ENCODE data around the gene SPTBN1.

The SPTBN1 gene

DNA sequence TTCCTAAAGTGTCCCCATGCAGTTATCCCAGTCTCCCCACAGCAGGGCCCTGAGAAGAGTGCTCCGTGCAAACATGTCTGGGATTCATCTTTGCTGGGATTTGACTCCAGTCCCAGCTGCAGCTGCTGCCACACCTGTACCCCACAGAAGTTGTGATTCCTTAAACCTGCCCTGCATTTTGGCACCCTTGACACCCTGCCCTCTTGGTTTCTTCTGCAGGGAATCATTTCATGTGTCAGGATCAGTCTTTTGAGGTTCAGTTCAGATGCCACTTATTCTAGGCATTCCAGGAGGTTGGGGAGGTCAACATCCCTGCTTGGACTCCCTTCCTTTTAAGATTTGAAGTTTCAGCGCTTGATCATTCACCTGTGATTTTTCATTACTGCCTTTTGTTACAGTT, 108.3 kb downstream of the SPTBN1 start:
- peaks cover 78% of the 10 kb centered on the region for H4K20me1 ChIP-seq (ENCODE audit: insufficient read depth, low read length, poor library complexity, severe bottlenecking)
- H3K79me2 ChIP-seq (ENCODE audit: insufficient read depth, low read length) = peaks cover 100% of the 10 kb centered on the region
- H3K4me2 ChIP-seq (ENCODE audit: low read depth, low read length, poor library complexity, severe bottlenecking) = peak overlapping the region; percentile 97

GRCh38 chr2:54565551-54565950, 109.4 kb downstream of the SPTBN1 start:
- H3K4me3 ChIP-seq (ENCODE audit: low read length, poor library complexity, severe bottlenecking) = peak overlapping the region; percentile 99
- H3K4me2 ChIP-seq (ENCODE audit: low read depth, low read length, poor library complexity, severe bottlenecking) = peak overlapping the region; percentile 97
- no peak overlapping the region for H2AFZ ChIP-seq (ENCODE audit: low read length)
- peak overlapping the region; percentile 71 for H3K9ac ChIP-seq (ENCODE audit: low read depth, low read length, poor library complexity, severe bottlenecking)
- peaks cover 19% of the 10 kb centered on the region for H3F3A ChIP-seq (ENCODE audit: low read depth)
- no peaks in the 10 kb centered on the region for H3K9me3 ChIP-seq (ENCODE audit: insufficient read depth, low read depth, low read length)
- H3K36me3 ChIP-seq (ENCODE audit: insufficient read depth, low read length) = peaks cover 10% of the 10 kb centered on the region; the same call in 1 of the 2 replicates
- peaks cover 100% of the 10 kb centered on the region for H3K79me2 ChIP-seq (ENCODE audit: insufficient read depth, low read length)
- no peaks in the 10 kb centered on the region for H3K27me3 ChIP-seq (ENCODE audit: insufficient read depth, low read length, poor library complexity, severe bottlenecking)
- peaks cover 81% of the 10 kb centered on the region for H4K20me1 ChIP-seq (ENCODE audit: insufficient read depth, low read length, poor library complexity, severe bottlenecking)
- no peaks in the 10 kb centered on the region for H3K9me2 ChIP-seq (replicated peaks; ENCODE audit: low read depth, low read length)
- H3K4me1 ChIP-seq (ENCODE audit: insufficient read depth, low read length, poor library complexity, severe bottlenecking) = peaks cover 79% of the 10 kb centered on the region
- TF ChIP-seq, protein P1, sequence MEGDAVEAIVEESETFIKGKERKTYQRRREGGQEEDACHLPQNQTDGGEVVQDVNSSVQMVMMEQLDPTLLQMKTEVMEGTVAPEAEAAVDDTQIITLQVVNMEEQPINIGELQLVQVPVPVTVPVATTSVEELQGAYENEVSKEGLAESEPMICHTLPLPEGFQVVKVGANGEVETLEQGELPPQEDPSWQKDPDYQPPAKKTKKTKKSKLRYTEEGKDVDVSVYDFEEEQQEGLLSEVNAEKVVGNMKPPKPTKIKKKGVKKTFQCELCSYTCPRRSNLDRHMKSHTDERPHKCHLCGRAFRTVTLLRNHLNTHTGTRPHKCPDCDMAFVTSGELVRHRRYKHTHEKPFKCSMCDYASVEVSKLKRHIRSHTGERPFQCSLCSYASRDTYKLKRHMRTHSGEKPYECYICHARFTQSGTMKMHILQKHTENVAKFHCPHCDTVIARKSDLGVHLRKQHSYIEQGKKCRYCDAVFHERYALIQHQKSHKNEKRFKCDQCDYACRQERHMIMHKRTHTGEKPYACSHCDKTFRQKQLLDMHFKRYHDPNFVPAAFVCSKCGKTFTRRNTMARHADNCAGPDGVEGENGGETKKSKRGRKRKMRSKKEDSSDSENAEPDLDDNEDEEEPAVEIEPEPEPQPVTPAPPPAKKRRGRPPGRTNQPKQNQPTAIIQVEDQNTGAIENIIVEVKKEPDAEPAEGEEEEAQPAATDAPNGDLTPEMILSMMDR (conservative IDR thresholded peaks at IDR 0.05; ENCODE audit: low read length) = no peak

More for the DNA sequence above, 108.3 kb downstream of the SPTBN1 start:
- Histone ChIP-seq H3F3A (ENCODE audit: low read depth) (peaks cover 9% of the 10 kb centered on the region; the same call in 1 of the 2 replicates), H3K27me3 (ENCODE audit: insufficient read depth, low read length, poor library complexity, severe bottlenecking) (no peaks in the 10 kb centered on the region), H3K4me1 (ENCODE audit: insufficient read depth, low read length, poor library complexity, severe bottlenecking) (peaks cover 69% of the 10 kb centered on the region), H3K4me3 (ENCODE audit: low read length, poor library complexity, severe bottlenecking) (peak overlapping the region; percentile 99), H3K36me3 (ENCODE audit: insufficient read depth, low read length) (peaks cover 10% of the 10 kb centered on the region; the same call in 1 of the 2 replicates), H3K9ac (ENCODE audit: low read depth, low read length, poor library complexity, severe bottlenecking) (peak overlapping the region; percentile 71), H3K9me2 (replicated peaks; ENCODE audit: low read depth, low read length) (no peaks in the 10 kb centered on the region), H2AFZ (ENCODE audit: low read length) (no peak overlapping the region), H3K9me3 (ENCODE audit: insufficient read depth, low read depth, low read length) (no peaks in the 10 kb centered on the region)
- TF ChIP-seq, protein P1 (conservative IDR thresholded peaks at IDR 0.05; ENCODE audit: low read length) = no peak
- TF ChIP-seq EZH2phosphoT487 (IDR thresholded peaks at IDR 0.05; ENCODE audit: borderline replicate concordance) = no peak

GRCh38 chr2:54566896-54567295, 110.8 kb downstream of the SPTBN1 start:
- peaks cover 24% of the 10 kb centered on the region for H3F3A ChIP-seq (ENCODE audit: low read depth)
- H2AFZ ChIP-seq (ENCODE audit: low read length) = no peak overlapping the region
- H3K9ac ChIP-seq (ENCODE audit: low read depth, low read length, poor library complexity, severe bottlenecking) = no peak overlapping the region
- TF ChIP-seq, protein P1 (conservative IDR thresholded peaks at IDR 0.05; ENCODE audit: low read length) = no peak
- TF ChIP-seq EZH2phosphoT487 (IDR thresholded peaks at IDR 0.05; ENCODE audit: borderline replicate concordance) = no peak
- H3K9me2 ChIP-seq (replicated peaks; ENCODE audit: low read depth, low read length) = no peaks in the 10 kb centered on the region
- H3K4me2 ChIP-seq (ENCODE audit: low read depth, low read length, poor library complexity, severe bottlenecking) = peak overlapping the region; percentile 97
- H3K36me3 ChIP-seq (ENCODE audit: insufficient read depth, low read length) = peaks cover 10% of the 10 kb centered on the region; the same call in 1 of the 2 replicates
- no peaks in the 10 kb centered on the region for H3K9me3 ChIP-seq (ENCODE audit: insufficient read depth, low read depth, low read length)
- H3K4me3 ChIP-seq (ENCODE audit: low read length, poor library complexity, severe bottlenecking) = peak overlapping the region; percentile 40
- H3K27me3 ChIP-seq (ENCODE audit: insufficient read depth, low read length, poor library complexity, severe bottlenecking) = no peaks in the 10 kb centered on the region
- H4K20me1 ChIP-seq (ENCODE audit: insufficient read depth, low read length, poor library complexity, severe bottlenecking) = peaks cover 79% of the 10 kb centered on the region
- peaks cover 81% of the 10 kb centered on the region for H3K4me1 ChIP-seq (ENCODE audit: insufficient read depth, low read length, poor library complexity, severe bottlenecking)
- H3K79me2 ChIP-seq (ENCODE audit: insufficient read depth, low read length) = peaks cover 100% of the 10 kb centered on the region
